ENCODE results near the gene B4GALT5.
A peak's percentile ranks its signal among the peaks of the same experiment; 100 is the strongest.

Gene B4GALT5

DNA sequence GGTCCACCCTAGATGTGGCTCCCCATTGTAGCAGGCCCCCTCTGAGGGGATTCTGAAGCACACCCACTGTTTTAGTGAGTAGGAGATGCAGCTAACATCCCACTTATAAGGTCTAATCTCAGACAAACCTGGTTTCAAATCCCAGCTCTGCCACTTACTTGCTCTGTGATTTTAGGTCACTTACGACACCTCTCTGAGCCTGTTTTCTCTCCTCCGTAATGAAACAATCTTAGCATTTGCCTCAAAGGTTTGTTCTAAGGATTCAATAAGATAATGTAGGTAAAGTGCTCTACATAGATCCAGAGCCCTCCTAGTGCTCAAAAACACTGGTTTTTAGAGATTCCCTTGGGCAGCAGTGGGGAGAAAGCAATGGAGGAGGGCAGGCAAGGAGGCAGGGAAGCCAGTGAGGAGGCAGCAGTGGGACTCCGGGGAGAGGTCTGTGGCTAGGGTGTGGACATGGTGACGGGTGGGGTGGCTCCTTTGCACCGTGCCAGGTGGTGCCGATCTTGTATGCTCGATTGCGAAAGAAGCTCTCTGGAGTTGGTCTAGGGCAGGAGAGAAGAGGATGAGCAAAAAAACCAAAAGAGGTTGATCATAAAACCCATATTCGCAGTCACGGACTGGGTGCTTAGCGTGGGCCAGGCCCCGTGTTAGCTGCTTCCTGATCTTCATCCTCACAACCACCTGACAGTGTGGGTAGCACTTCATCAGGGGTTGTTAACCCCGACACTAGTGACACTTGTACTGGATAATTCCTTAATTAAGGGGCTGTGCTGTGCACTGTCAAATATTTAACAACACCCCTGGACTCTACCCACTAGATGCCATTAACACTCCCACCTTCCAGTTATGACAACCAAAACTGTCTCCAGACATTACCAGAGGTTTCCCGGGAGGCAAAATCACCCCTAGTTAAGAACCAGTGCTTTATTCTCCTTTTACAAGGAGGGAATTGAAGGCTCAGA, 129.0 kb downstream of the B4GALT5 start:
- in situ Hi-C loops (cut with HindIII; ENCODE audit: low pct_ligation_motif_present, low pct_unique_long_range_greater_than_20kb, low sequenced_read_pairs), result no loop called here
- DNase-seq, result no peak

DNA sequence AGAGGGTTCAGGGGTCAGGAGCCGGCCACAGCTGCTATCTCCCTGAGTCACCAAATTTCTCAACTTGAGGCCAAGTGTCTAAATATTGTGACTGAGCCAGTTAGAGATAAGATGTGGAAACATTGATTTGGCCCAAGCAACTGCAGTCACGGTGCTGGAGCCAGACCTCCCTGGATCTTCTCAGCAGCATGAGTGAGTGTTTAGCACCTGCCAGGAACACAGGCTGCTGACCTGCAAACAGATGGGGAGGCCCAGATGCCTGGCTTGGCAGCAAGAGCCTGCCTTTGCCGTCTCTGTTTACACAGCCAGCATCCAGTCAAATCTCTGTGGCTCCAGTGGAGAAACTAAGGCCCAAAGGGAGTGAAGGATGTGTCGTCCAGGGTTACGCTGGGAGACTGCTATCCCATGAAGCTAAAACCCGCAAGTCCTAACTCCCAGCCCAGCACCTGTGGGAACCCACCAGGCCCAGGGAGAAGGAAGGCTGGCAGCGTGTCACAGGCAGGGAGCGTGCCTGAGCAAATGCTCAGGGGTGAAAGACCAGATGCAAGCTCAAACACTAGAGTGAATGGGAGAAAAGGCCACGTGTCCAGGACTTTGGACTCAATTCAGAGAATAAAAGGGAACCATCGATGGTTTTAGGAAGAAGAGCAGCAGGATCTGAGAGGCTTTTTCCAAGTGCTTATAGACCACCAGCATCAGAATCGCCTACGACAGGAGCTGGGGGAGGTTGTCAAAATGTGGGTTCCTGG, 129.8 kb downstream of the B4GALT5 start:
- in situ Hi-C loops (cut with HindIII; ENCODE audit: low pct_ligation_motif_present, low pct_unique_long_range_greater_than_20kb, low sequenced_read_pairs), result no loop called here
- peak; percentile 56 for DNase-seq

DNA sequence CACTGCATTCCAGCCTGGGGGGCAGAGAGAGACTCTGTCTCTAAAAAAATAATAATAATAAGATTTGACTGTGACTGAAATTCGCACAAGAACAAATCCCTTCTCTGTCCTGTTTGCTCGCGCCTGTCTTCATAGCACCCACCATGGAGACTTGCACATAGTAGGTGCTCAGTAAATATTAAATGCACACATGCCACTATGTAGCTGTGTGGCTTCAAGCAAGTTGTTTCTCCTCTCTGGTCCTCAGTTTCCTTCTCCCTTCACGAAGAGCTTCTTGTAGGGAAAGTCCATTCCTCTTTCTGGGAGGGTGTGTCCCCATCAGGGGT, 130.4 kb downstream of the B4GALT5 start:
- DNase-seq, result no peak
- in situ Hi-C loops (cut with HindIII; ENCODE audit: low pct_ligation_motif_present, low pct_unique_long_range_greater_than_20kb, low sequenced_read_pairs), result no loop called here

Data from ACHN (cell line).